Germinal center (tissue), 1 donor: ENCODE measurements around the gene SSBP3.

Experiments
- DNase-seq: peaks from one replicate; pipeline ENCODE4 v3.0.0; 2012; ENCODE audit warnings: mixed read lengths, low spot score

SSBP3 gene

GRCh38 chr1:54176621-54177327, 229.4 kb downstream of the SSBP3 start:
- no peak for DNase-seq
